Breast epithelium (tissue), 3 donors: Measurements from ENCODE around the gene CLSTN2.

Source experiments
- CTCF ChIP-seq, 3 donors: fragments of 450-650 bp; IDR thresholded peaks; one replicate each; pipeline ENCODE4 v1.5.1; 2016 to 2017; ENCODE audit warnings: antibody characterized with exemption in 3 of 3, mild to moderate bottlenecking in 3 of 3, moderate library complexity in 3 of 3
- POLR2A ChIP-seq: fragments of 450-650 bp; IDR thresholded peaks from one replicate; pipeline ENCODE4 v1.6.1; 2016; ENCODE audit warnings: antibody characterized with exemption, mild to moderate bottlenecking, moderate library complexity

DNA sequence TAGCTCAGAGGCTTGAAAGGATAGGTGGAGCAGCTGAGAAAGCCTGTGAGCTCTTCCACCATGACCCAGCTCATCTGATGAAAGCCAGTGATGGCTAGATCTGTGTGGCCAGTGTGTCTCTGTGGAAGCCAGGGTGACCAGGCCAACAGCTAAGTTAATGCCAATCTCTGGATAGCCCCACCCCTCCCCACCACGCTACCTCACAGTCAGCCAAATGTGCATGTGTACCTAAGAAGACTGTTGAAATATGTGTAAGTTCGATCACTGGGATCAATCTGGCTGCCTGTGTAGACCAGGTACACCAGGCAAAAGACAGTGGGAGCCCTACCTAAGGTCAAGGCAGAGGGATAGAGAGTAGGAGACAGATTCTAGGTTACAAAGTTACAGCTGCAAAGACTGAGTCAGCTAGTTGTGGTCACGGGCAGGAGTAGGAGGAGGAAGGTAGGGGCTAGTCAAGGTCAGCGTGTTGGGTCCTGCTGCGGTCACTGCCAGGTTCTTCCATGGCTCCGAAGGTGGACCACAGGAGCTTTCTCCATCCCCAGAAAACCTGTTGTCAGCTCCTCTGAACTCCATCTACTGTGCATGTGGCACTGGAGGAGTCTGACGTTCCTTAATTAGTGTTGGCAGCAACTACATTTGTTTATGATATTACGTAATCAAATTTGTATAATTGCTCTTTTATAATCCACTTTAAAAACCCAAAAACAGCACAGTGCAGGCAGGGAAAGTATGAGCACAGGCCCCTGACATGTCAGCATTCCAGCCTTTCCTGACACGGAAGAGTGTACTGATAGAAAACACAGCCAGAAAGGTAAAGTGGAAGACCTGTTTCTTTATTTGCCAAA, 318.0 kb downstream of the CLSTN2 start:
- no peak for TF ChIP-seq CTCF (IDR thresholded peaks at IDR 0.05)
- TF ChIP-seq POLR2A = no peak
